GM13977 (cell line): ENCODE measurements around the gene MYL7.
"Not testable (repeated sequence)": the region's sequence is repeated elsewhere in the genome, so short reads cannot be mapped to it uniquely, and the experiment has no call there.

Experiments used
- DNase-seq: peaks from one replicate; pipeline ENCODE4 v3.0.0; 2012; ENCODE audit warnings: low spot score
- in situ Hi-C: fragments of 300-500 bp; cut with MboI; formaldehyde crosslinking; loops from one replicate; pipeline ENCODE4 v1.12.0; 2022; ENCODE audit warnings: low sequenced_read_pairs, low pct_unique_long_range_greater_than_20kb, mixed read lengths, inconsistent platforms; ENCODE audit not compliant: unreplicated experiment
- TF ChIP-seq, protein P1 (sequence below): IDR thresholded peaks from 2 replicates; pipeline ENCODE4 v1.5.1; 2012; ENCODE audit warnings: mild to moderate bottlenecking, control low read depth; ENCODE audit not compliant: insufficient read depth; ENCODE audit errors: extremely low read depth, missing control alignments

Gene MYL7

DNA sequence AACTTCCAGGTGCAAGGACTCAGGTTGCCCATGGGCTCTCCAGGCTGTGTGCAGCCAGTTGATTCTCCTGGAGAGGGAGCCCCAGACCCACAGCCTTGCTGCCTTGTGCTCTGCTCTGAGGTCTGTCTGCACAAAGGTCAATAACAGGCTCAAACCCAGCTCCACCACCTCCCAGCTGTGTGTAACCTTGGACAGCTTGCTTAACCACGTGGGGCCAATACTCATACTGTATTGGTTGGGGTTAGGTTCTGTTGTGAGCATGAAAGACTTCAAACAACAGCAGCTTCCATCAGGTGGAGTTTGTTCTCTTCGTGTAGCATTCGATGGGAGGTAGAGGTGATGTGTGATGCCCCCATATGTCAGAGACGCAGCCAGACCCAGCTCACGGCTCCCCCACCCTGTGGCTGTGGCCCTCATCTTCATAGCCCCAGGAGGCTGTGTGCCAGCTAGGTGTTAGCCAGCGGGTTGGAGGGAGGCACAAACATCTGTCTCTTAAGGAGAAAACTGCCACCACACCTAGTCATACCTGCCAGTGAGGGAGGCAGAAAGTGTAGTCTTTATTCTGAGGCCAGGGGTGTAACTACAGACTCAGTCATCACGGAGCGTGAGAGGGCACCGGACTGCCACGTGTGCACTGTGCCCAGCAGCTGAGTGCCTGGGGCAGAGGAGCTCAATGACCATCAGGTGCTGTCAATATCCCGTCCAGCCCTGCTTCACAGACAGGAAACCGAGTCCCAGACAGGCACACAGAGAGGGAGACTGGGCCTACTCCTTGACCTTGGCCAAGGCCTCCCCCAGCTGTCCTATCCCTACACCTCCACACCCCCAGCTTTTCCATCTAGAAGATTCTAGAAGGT, 9.7 kb downstream of the MYL7 start:
- DNase-seq: no peak
- in situ Hi-C loops: no loop called here
- TF ChIP-seq, protein P1, sequence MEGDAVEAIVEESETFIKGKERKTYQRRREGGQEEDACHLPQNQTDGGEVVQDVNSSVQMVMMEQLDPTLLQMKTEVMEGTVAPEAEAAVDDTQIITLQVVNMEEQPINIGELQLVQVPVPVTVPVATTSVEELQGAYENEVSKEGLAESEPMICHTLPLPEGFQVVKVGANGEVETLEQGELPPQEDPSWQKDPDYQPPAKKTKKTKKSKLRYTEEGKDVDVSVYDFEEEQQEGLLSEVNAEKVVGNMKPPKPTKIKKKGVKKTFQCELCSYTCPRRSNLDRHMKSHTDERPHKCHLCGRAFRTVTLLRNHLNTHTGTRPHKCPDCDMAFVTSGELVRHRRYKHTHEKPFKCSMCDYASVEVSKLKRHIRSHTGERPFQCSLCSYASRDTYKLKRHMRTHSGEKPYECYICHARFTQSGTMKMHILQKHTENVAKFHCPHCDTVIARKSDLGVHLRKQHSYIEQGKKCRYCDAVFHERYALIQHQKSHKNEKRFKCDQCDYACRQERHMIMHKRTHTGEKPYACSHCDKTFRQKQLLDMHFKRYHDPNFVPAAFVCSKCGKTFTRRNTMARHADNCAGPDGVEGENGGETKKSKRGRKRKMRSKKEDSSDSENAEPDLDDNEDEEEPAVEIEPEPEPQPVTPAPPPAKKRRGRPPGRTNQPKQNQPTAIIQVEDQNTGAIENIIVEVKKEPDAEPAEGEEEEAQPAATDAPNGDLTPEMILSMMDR: peak; percentile 11

DNA sequence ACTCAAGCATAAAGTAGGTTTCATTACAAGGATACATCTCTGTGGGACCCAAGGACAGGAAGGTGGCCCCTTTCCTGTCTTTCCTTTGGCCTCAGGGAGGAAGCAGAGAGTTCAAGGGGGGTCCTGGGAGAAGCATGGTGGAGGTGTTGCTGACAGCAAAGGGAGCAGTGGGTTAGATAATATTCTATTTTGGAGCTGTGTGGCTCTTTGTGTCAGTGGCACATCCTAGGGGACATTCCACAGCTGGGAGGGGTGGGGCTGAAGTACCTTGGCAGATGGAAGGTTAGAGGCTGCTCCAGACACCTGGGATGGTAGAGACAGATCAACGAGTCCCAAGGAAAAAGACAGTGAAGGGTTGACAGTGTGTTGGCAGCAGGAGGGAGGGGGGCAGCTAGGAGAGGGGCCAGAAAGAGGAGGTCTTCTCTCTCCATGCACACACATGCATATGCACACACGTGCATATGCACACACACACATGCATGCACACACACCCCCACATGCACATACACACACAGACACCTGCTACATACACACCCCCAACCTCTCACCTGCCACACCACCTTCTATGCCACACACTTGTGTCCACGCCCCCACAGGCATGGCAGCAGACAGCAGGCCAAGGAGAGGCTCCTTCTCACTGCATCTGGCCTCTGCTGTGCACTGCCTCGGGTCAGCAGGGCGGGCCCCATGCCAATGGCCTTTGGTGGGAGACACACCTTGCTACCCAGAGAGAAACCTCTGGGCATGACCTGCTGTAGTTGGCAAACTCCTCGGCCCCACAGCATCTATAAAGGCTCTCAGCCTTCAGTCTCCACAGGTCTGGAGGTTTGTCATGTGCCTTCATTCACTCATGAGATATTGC, 12.2 kb downstream of the MYL7 start:
- DNase-seq: no peak
- in situ Hi-C loops: no loop called here
- TF ChIP-seq, protein P1: no peak

DNA sequence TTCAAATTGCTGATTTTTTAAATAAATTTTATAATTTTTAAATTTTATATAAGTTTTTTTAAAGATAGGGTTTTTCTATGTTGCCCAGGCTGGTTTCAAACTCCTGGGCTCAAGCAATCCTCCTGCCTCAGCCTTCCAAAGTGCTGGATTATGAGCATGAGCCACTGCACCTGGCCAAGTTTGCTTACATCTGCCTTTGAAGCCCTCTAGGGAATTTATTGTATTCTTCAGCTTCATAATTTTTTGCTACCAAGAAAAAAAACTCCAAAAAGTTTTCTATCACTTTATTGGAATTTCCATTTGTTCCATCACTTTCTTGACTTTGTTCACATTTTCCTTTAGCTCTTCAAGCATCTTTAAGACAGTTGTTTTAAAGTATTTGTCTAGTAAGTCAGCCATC, 14.0 kb downstream of the MYL7 start:
- no peak for DNase-seq
- in situ Hi-C loops: no loop called here
- TF ChIP-seq, protein P1: no peak

DNA sequence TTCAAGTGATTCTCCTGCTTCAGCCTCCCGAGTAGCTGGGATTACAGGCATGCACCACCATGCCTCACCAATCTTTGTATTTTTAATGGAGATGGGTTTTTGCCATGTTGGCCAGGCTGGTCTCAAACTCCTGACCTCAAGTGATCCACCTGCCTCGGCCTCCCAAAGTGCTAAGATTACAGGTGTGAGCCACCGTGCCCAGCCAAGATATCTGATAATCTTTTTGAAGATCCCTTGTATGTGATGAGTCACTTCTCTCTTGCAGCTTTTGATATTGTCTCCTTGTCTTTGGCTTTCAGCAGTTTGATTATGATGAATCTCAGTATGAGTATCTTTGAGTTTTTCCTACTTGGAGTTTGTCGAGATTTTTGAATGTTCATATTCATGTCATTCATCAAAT, 14.6 kb downstream of the MYL7 start:
- DNase-seq, in situ Hi-C loops: not testable (repeated sequence)

DNA sequence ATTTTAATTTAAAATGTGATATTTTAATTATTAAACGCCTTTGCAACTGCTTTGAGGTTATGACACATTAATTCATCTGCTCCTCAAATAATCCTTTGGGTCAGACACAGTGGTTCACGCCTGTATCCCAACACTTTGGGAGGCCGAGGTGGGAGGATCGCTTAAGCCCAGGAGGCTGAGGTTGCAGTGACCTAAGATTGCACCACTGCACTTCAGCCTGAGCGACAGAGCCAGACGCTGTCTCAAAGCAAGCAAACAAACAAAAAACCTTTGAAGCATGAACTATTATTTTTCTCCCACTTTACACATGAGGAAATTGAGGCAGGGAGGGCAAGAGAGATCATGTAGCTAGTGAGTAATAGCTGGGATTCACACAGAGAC, 16.3 kb downstream of the MYL7 start:
- in situ Hi-C loops: no loop called here
- no peak for DNase-seq
- TF ChIP-seq, protein P1: no peak

DNA sequence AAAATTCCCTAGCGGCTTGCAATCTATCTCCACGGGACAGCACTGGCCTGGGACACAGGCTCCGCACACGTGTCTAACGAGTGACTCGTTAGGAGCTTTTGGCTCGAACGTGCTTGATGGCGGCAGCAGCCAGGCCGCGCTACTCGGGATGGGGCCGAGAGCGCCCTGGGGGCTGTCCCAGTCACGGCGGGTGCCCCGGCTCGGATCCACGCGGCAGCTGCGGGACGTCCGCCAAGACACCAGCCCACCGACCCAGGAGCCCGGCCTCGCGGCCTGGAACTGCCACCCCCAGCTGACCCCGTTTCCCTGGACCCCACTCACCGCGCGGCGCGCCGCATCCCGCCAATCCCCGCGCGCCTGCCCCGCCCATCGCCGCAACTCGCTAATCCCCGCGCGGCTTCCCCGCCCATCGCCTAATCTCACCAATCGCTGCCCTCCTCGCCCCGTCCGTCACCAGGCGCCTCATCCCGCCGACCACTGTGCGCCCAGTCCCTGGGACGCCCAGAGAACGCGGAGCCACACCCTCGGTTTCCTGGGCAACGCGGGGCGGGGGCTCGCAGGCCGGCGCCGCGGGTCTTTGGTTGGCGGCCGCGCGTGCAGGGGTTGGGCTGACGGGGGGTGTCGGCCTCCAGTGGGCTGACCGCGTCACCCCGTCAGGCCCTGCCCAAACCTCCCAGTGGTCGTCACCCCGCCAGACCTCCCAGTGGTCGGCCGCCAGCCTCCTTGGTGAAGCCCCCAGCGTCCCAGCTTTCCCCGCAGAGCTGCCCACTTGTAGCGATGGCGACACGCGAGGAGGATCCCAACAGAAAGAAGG, 17.7 kb downstream of the MYL7 start, which contains the start of gene POLD2:
Gene POLD2 (minus strand): TSS at position 359 of the 814 bp plus-strand sequence. CDS start 1,495 bp downstream, outside the sequence.
- TF ChIP-seq, protein P1: no peak
- in situ Hi-C loops: no loop called here
- DNase-seq: peak; percentile 100
